HepG2 (cell line): Measurements from ENCODE around the gene KCNJ4.

Experiments used
- HDAC6 ChIP-seq: fragments of 200-600 bp; sonication (generic); IDR thresholded peaks from 2 replicates; pipeline ENCODE4 v1.7.0; 2017; ENCODE audit warnings: mild to moderate bottlenecking, antibody characterized with exemption, low read length, low read depth
- POLR2A ChIP-seq, 2 experiments: IDR thresholded peaks; 2 replicates each; pipeline ENCODE4 v1.6.1; 2011; ENCODE audit warnings: low read depth in 2 of 2, low read length in 2 of 2, mild to moderate bottlenecking in 1 of 2, moderate library complexity in 1 of 2; ENCODE audit not compliant: insufficient read depth in 1 of 2
- RELA ChIP-seq: sonication (generic); formaldehyde crosslinking; IDR thresholded peaks from 2 replicates; pipeline ENCODE4 v1.4.0; 2020; ENCODE audit warnings: missing genetic modification reagents
- RNF2 ChIP-seq: fragments of 450-650 bp; conservative IDR thresholded peaks from 2 replicates; pipeline ENCODE4 v1.6.1; 2016; ENCODE audit warnings: low read depth
- ZNF607 ChIP-seq: sonication (generic); formaldehyde crosslinking; IDR thresholded peaks from 2 replicates; pipeline ENCODE4 v1.5.1; 2020; ENCODE audit warnings: missing genetic modification reagents, mild to moderate bottlenecking, borderline replicate concordance
- ZNF777 ChIP-seq: sonication (generic); formaldehyde crosslinking; IDR thresholded peaks from 2 replicates; pipeline ENCODE4 v1.4.0; 2020; ENCODE audit warnings: missing genetic modification reagents

GRCh38 chr22:38461057-38461413, 6.0 kb upstream of the KCNJ4 start:
- TF ChIP-seq POLR2A (IDR thresholded peaks at IDR 0.05; ENCODE audit: insufficient read depth in 1 of 2, low read depth in 2 of 2, low read length in 2 of 2) (no peak), RELA (CRISPR knock-in tag) (no peak), RNF2 (no peak), HDAC6 (no peak), ZNF777 (CRISPR knock-in tag) (no peak), ZNF607 (no peak)
